AG09319 (cell line): ENCODE data around the gene JMJD4.
"Not testable (repeated sequence)": the region's sequence is repeated elsewhere in the genome, so short reads cannot be mapped to it uniquely, and the experiment has no call there.

Experiments used
- DNase-seq: peaks from one replicate; pipeline ENCODE4 v3.0.0-alpha.2; 2010; ENCODE audit warnings: low read depth; ENCODE audit errors: extremely low read depth
- TF ChIP-seq, protein P1 (sequence below): IDR thresholded peaks from 2 replicates; pipeline ENCODE4 v1.5.1; 2011; ENCODE audit warnings: low read depth, mild to moderate bottlenecking, inconsistent platforms, low read length, moderate library complexity

The JMJD4 gene

GRCh38 chr1:227707846-227708245 lies 27.3 kb downstream of the JMJD4 start:
- TF ChIP-seq, protein P1, sequence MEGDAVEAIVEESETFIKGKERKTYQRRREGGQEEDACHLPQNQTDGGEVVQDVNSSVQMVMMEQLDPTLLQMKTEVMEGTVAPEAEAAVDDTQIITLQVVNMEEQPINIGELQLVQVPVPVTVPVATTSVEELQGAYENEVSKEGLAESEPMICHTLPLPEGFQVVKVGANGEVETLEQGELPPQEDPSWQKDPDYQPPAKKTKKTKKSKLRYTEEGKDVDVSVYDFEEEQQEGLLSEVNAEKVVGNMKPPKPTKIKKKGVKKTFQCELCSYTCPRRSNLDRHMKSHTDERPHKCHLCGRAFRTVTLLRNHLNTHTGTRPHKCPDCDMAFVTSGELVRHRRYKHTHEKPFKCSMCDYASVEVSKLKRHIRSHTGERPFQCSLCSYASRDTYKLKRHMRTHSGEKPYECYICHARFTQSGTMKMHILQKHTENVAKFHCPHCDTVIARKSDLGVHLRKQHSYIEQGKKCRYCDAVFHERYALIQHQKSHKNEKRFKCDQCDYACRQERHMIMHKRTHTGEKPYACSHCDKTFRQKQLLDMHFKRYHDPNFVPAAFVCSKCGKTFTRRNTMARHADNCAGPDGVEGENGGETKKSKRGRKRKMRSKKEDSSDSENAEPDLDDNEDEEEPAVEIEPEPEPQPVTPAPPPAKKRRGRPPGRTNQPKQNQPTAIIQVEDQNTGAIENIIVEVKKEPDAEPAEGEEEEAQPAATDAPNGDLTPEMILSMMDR, result no peak
- no peak for DNase-seq

DNA sequence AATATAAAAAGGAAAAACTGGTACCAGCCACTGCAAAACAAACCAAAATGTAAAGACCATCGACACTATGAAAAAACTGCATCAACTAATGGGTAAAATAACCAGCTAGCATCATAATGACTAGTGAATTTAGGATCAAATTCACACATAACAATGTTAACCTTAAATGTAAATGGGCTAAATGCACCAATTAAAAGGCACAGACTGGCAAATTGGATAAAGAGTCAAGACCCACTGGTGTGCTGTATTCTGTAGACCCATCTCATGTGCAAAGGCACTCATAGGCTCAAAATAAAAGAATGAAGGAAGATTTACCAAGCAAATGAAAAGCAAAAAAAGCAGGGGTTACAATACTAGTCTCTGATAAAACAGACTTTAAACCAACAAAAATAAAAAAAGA lies 33.5 kb downstream of the JMJD4 start:
- not testable (repeated sequence) for DNase-seq

DNA sequence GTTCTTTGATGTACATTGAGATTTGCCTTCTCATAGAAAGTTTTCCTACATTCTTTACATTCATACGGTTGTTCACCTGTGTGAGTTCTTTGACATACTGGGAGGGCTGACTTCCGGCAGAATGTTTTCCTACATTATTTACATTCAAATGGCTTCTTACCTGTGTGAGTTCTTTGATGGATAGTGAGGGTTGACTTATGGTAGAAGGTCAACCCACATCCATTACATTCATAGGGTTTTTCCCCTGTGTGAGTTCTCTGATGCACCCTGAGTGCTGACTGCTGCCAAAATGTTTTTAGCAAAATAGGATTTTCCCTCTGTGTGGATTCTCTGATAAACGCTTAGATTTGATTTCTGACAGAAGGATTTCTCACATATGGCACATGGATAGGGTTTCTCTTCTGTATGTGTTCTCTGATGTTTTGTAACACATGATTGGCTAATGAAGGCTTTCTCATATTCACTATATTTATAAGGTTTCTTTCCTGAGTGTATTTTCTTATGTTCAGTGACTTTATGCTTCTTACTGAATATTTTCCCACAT lies 37.7 kb downstream of the JMJD4 start:
- DNase-seq, result no peak

DNA sequence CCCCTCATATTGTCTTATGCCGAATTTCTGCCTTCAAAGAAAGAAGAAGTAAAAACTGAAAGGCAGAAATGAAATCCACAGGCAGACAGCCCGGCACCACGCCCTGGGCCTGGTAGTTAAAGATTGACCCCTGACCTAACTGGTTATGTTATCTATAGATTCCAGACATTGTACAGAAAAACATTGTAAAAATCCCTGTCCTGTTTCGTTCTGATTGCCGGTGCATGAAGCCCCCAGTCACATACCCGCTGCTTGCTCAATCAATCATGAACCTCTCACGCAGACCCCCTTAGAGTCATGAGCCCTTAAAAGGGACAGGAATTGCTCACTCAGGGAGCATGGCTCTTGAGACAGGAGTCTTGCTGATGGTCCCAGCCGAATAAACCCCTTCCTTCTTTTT lies 49.3 kb downstream of the JMJD4 start:
- TF ChIP-seq, protein P1, result no peak
- DNase-seq, result no peak

More for the DNA sequence above, 37.7 kb downstream of the JMJD4 start:
- TF ChIP-seq, protein P1, result no peak
